Measurements from ENCODE around the gene GH2.
"Not testable (repeated sequence)": the region's sequence is repeated elsewhere in the genome, so short reads cannot be mapped to it uniquely, and the experiment has no call there.

The GH2 gene

DNA sequence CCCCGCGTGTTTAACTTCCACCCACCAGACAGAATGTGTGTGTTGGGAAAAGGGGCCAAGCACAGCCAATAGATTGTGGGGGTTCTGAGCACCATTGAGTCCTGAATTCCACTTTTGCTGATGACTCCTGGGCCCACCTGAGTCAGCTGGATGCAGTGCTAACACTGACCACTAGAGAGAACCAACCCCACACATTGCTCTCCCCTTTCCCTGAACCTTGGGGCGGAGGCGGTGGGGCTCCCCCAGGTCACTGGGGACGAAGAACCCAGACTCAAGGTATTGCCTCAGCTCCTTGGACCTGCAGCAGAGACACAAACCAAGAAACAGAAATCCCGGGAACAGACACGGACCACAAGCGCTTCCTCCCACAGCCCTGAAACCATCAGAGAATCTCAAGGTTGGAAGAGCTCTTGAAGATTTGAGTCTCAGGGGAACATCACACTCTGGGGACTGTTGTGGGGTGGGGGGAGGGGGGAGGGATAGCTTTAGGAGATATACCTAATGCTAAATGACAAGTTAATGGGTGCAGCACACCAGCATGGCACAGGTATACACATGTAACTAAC, 7.6 kb downstream of the GH2 start:
- not testable (repeated sequence) for DNase-seq (ENCODE audit: low read depth, low spot score)

DNA sequence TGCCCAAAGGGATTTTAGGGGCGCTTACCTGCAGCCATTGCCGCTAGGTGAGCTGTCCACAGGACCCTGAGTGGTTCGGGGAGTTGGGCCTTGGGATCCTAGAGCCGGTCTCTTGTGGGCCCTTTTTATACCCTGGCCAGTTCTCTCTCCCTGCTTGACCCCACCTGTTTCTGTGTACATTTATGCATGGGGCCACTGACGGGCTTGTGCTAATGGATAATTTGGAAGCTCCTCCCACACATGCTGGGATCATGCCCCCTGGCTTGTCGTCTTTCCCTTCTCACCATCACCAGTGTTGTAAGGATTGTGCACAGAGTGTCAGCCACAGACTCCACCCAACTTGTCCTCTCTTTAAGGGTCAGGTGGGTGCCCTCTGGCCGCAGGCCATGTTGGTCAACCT, 8.2 kb downstream of the GH2 start, which contains the start of gene CSH2:
CSH2 (minus strand) TSS at position 101 of the 400 bp plus-strand sequence; CDS start at position 38, 63 bp downstream.
- not testable (repeated sequence) for DNase-seq (ENCODE audit: low read depth, low spot score)

DNA sequence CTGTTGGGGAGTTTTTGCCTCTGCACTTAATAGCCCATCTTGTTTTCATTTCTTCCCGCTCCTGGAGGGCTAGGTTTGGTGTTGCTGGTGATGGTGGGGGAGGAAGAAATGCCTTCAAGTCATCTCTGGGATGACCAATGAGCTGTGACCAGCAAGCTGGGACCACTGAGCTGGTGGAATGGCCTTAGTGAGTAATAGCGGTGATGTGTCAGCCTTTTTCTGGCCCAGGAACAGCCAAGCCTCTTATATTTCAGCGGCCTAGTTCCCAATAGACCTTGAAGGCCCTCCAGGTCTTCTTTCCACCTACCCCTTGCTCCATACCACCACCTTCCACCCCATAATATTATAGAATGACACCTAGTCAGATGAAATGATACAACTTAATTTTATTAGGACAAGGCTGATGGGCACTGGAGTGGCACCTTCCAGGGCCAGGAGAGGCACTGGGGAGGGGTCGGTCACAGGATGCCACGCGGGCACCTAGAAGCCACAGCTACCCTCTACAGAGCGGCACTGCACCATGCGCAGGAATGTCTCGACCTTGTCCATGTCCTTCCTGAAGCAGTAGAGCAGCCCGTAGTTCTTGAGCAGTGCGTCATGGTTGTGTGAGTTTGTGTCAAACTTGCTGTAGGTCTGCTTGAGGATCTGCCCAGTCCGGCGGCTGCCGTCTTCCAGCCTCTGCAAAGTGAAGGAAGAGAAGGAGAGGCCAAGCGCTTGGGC, 9.9 kb downstream of the GH2 start:
- not testable (repeated sequence) for DNase-seq (ENCODE audit: low read depth, low spot score)

DNA sequence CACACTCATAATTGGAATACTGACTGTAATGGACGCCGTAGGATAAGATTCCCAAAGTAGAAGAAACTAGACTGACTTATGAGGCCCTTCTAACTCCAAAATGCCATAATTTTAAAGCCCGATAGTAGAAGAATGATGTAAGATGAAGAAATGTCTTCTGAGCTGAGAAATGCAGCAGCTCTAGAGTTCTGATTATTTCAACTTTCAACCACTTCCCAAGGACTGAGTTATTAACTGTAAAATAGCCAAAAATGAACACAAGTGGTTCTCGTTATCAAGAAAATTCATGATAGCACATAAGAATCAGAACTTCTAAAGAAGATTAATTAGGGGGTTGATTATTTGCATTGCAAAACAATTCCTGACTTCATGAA, 11.5 kb downstream of the GH2 start:
- not testable (repeated sequence) for DNase-seq (ENCODE audit: low read depth, low spot score)

DNA sequence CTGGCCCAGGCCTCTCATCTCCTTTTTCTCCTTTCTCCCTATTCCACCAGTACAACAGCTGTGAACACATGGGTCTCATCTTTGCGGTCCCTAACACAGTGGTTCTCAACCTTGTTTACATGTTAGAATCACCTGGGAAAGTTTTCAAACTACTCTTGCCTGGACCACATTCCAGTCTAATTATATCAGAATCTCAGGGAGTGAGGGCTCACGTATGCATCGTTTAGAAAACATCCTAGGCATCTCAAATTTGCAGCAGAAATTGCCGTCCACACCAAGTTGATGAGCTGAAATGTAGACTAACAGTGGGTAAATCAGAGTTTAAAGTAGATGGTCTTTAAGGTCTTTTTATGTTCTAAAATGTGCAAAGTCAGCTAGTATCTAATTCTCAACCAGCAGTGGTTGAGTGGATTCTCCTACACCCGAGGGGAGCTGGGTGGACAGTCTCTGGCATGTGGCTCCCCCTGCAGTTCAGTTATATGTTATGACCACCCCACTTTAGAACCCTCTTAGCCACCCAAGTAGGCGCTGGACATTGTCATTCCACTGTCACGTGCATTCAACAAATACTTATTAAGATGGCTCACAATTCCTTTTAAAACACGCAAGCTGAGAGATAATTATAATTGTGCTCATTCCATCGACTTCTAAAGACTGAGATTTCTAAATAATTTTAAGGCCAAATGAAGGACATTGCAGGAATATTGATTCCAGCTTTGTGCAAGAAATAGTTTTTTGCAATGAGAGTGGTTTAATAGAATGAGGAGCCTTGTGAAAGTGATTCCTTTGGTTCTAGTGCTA, 12.1 kb downstream of the GH2 start:
- DNase-seq (ENCODE audit: low read depth, low spot score), result not testable (repeated sequence)

DNA sequence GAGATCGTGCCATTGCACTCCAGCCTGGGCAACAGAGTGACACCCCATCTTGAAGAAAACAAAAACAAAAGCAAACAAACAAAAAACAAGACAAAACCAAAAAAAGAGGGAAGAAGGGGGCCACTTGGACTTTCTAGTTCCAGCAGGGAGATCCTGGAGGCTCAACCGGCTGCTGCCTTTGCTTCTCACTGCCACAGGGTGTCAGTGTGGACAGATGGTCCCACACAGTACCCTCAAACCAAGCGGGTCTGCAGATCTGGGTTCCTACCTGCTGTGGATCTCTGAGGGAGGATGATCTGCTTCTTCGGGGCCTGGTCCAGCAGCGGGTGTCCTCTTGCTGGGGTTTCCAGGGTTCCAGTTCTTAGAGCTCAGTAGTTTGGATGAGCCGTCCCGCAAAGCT, 15.1 kb downstream of the GH2 start:
- not testable (repeated sequence) for DNase-seq (ENCODE audit: low read depth, low spot score)

DNA sequence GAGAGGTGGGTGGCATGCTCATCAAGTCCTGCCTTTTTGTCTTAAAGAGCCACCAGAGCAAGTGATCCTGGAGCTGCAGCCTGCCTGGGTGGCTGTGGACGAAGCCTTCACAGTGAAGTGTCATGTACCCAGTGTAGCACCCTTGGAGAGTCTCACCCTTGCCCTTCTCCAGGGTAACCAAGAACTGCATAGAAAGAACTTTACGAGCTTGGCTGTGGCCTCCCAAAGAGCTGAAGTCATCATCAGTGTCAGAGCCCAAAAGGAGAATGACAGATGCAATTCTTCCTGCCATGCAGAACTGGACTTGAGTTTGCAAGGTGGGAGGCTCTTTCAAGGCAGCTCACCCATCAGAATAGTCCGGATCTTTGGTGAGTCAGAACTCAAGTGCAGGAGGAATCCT, 22.5 kb downstream of the GH2 start:
- no peak for DNase-seq (ENCODE audit: low read depth, low spot score)

DNA sequence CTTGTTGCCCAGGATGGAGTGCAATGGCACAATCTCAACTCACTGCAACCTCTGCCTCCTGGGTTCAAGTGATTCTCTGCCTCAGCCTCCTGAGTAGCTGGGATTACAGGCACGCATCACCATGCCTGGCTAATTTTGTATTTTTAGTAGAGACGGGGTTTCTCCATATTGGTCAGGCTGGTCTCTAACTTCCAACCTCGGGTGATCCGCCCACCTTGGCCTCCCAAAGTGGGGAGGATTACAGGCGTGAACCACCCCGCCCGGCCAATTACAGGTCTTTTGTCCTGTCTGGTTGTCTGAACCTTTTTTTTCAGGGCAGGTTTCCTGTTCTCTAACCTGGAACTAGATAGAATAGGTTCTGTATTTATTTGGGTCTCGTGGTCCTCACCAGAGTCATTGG, 25.3 kb downstream of the GH2 start:
- DNase-seq (ENCODE audit: low read depth, low spot score), result not testable (repeated sequence)

DNA sequence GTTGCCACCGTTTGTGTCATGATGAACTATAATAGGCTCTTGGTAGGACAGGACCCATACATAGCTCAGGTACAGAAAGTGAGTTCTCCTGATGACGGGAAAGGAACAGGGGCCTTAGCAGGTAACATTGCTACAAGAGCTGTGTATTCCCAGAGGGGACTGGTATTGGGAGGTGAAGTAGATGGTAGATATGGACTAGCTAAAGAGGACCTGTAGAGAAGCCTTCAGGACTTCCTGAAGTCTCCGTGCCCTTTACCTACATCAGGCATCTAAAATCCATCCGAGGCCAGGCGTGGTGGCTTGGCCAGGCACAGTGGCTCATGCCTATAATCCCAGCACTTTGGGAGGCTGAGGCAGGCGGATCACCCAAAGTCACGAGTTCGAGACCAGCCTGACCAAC, 26.6 kb downstream of the GH2 start:
- no peak for DNase-seq (ENCODE audit: low read depth, low spot score)

DNA sequence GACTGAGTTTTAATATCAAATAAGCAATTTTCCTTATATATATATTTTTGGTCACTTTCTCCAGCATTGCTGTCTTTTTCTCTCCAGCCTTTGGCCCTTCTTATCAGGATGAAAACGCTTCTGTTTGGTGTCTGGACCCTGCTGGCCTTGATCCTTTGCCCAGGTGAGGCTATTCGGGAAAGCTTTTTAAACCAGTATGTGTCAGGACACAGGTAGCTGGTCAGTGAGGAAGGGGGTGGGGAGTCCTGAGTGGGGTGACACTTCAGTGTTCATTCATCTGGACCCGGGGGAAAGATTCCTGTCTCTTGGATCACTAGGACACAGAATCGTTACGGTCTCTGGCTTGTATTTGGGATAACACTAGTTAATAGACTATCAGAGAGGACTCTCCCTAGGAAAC, 27.0 kb downstream of the GH2 start:
- no peak for DNase-seq (ENCODE audit: low read depth, low spot score)

DNA sequence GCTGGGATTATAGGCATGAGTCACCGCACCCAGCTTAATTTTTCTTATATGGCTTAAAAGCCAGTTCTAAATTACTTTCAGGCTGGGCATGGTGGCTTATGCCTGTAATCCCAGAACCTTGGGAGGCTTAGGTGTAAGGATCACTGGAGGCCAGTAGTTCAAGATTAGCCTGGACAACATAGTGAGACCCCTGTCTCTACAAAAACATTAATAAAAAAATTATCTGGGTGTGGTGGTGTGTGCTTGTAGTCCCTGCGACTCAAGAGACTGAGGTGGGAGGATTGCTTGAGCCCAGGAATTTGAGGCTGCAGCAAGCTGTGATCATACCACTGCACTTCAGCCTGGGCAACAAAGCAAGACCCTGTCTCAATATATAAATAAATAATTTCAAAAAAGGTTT, 28.5 kb downstream of the GH2 start:
- no peak for DNase-seq (ENCODE audit: low read depth, low spot score)

DNA sequence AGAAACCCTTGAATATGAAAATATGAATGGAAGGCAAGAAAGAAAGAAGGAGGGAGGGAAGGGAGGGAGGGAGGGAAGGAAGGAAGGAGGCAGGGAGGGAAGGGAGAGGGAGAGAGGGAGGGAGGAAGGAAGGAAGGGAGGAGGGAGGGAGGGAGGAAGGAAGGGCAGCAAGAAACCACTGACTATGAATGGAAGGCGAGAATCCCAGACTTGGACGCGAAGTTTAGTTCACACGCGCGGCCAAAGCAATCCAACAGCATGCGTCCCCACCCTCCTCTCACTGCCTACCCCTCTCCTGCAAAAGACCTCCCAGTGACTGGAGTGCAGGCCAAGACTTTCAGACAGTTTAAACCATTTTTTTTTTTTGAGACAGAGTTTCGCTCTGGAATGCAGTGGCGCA, 31.3 kb downstream of the GH2 start:
- DNase-seq (ENCODE audit: low read depth, low spot score), result no peak

DNA sequence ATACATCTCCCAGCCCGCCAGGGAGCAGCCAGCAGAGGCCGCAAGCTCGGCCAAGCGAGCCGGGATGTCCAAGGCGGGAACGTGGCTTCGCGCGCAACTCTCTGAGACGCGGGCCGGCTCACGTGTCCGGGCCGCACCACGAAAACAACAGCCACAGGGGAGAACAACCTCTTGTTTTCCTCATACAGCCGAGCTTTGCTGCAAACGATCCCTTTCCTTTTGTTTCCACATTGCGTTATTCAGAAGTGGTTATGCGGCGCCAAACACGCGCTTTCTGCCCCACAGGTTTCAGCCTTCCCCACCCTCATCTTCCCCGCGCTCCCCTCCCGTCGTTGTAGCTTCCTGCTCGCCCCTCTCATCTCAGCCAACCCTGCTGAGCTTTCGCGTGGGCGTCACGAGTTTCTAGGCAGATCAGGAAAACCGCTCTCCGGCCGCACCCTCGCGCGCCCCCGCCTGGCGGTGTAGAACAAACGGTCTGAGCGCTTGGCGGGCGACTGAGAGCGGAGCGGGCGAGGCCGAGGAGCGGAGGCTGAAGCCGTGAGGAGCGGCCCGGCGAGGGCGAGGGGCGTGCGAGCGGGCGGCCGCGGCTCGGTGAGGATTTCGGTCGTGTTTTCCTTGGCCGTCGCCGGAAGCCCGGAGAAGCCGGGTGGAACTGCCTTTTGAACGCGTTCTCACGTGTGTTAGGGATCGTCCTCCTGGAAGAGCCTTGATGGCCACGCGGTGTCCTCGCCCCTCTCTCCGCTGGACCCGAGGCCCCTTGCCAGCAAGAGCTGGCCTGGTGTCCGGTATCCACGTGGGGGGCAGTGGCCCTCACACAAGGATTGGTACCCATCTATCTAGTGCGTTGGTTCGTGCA, 32.7 kb downstream of the GH2 start:
- peak; percentile 76 for DNase-seq (ENCODE audit: low read depth, low spot score)

DNA sequence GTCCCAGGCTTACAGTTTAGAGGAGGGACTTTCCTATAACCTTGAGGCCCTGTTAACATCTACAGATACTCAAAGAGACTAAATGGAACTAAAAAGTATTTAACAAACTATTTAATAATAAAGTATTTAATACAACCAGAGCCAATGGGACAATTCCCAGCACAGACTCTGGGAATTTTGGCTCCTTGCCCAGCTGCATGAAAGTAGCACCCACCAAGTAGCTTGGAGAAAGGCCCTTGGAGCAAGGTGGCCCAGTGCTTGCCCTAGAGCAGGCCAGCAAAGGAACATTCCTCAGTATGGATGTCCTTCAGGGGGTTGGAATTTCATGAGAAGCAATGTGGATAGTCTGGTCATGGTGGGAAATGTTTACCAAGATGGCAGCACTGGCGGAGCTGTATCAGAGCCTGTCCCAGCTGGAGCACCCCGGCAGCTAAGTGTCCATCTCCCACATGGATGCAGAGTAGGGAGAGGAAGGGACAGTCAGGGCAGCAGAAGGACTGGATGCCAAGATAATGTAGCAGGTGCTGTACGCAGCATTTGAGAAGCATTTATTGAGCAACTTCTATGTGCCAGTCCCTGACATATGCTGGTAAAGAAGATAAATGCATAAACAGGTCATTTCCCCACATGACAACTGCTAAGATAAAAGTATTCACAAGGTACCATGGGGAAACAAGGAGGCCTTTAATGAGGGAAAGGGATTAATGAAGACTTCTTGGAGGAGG, 34.1 kb downstream of the GH2 start:
- DNase-seq (ENCODE audit: low read depth, low spot score), result no peak

DNA sequence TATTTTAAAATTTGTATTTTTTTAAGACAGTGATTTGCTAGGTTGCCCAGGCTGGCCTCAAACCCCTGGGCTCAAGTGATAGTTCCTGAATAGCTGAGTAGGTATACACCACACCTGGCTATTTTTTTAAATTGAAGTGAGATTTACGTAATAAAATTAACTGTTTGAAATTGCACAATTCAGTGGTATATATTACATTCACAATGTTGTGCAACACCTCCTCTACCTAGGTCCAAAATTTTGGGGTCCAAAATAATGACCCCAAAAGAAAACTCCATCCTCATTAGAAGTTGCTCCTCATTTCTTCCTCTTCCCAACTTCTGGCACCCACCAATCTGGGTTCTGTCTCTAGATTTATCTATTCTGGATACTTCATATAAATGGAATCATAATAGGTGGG, 36.2 kb downstream of the GH2 start:
- DNase-seq (ENCODE audit: low read depth, low spot score), result no peak

DNA sequence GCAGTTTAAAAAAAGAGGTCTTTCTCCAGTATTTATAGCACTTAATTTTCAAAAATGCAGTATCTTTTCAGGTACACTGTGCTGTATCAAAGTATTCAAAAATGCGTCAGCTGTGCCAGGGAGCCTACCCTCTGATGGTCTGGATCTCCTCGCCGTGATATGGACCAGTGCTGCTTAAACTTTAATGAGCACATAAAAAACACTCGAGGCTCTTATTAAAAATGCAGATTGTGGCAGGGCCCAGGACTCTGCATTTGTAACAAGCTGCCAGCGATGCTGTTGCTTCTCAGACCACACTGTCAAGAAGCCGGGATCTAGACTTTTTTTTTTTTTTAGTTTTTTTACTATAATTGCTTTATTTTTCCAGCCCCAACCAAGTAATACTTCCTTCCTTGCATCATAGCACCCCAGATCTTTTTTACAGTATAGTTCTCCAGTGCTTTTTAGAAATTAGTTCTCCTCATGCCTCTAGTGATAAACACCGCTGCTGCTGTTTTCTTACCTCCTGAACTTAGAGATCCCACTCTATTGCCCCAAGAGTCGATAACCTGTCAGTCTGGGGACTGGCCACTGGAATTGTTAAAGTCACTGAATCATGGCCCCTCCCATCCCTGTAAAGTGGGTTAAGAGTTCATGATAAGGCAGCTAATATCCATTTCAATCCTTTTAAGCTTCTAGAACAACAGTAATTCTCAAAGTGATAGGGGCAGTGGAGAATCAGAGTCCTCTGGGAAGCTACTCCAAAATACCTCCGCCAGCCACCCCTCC, 37.6 kb downstream of the GH2 start:
- DNase-seq (ENCODE audit: low read depth, low spot score), result no peak

DNA sequence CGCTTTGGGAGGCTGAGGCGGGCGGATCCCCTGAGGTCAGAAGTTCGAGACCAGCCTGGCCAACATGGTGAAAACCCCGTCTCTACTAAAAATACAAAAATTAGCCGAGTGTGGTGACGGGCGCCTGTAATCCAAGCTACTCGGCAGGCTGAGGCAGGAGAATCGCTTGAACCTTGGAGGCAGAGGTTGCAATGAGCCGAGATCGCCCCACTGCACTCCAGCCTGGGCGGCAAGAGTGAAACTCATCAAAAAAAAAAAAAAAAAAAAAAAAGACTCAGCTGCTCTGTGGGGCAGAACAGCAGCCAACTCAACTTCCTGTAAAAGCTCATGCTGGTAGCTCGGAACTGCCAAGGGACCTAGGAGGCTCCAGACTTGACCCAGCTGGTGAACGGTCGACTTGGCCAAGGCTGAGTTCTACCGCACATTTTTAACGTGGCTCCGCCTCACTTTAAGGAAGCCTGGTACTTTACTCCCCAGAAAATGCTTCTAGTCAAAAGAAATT, 38.3 kb downstream of the GH2 start:
- not testable (repeated sequence) for DNase-seq (ENCODE audit: low read depth, low spot score)

DNA sequence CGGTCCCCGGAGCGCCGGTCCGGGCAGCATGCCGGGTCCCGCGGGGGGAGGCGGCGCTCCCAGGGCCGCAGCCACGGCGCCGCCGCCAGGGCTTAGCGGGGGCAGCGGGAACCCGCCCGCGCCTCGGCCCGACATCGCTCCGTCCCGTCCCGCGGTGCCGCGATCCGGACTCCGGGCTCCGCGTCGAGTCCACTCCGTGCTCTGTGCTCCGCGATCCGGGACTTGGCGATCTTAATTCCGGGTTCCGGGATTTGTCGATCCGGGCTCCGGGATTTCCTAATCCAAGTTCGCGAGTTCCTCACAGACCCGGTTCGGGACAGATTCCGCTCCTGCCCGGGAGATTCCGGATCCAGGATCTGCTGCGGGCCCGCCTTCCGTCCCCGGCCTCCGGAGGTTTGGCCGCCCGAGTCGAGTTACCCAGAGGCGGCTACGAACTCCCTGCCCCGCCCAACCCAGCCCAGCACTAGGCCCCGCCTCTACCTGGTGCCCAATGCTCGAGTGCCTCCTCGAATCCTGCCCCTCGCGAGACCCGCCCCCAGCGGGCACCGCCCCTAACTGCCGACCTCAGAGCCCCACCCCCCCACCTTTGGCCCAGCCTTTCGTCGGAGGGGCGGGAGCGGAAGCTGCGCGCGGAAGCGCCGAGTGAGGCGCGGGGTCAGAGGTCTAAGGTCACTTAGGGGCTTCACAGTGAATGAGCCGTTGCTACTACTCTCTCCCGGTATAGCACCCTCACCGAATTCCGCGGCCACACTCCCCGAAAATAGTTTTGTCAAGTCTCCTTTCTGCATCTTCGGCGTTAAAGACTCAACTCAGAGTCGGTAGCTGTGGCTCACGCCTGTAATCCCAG, 39.0 kb downstream of the GH2 start, which contains the start of gene SMARCD2:
SMARCD2 (minus strand) TSS at position 146 of the 847 bp plus-strand sequence; CDS start at position 135, 11 bp downstream.
- DNase-seq (ENCODE audit: low read depth, low spot score), result peak; percentile 94

DNA sequence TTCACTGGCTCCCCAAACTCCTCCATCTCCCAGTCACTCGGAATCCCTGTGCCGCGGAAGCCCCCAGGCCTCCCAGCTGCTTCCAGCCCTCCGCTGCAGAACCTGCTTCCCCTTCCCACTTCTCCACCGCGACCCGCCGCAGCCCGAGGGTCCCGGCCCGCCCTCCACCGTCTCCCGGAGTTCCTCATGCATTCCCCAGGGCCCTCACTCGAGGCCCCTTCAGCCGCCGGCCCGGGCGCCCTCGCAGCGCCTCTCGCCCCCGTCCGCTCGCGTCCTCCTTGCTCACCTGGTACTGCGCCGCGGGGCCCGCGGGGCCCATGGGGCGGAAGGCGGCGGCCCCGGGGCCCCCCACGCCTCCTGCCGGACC, 39.6 kb downstream of the GH2 start:
- no peak for DNase-seq (ENCODE audit: low read depth, low spot score)
